DOHH2 (cell line): ENCODE measurements around the gene CDC42EP3.

Experiments
- CTCF ChIP-seq: fragments of 200-600 bp; sonication (generic); IDR thresholded peaks from one replicate; pipeline ENCODE4 v1.5.1; 2014; ENCODE audit warnings: antibody characterized with exemption, mild to moderate bottlenecking, low read depth, low read length; ENCODE audit not compliant: poor library complexity, severe bottlenecking
- EZH2phosphoT487 ChIP-seq: fragments of 200-600 bp; sonication (generic); IDR thresholded peaks from 2 replicates; pipeline ENCODE4 v1.6.1; 2017; ENCODE audit warnings: borderline replicate concordance, mild to moderate bottlenecking, antibody characterized with exemption, low read length, moderate library complexity, mixed read lengths

- TF ChIP-seq CTCF: no peak
- no peak for TF ChIP-seq EZH2phosphoT487
Observed at GRCh38 chr2:37708146-37708545, 36.7 kb upstream of the CDC42EP3 start.
